Right forelimb (tissue), 1 donor: ENCODE data around the gene SSBP3.
A peak's percentile ranks its signal among the peaks of the same experiment; 100 is the strongest.

Experiments
- DNase-seq: peaks from one replicate; pipeline ENCODE4 v3.0.0-alpha.2; 2018

Gene SSBP3

DNA sequence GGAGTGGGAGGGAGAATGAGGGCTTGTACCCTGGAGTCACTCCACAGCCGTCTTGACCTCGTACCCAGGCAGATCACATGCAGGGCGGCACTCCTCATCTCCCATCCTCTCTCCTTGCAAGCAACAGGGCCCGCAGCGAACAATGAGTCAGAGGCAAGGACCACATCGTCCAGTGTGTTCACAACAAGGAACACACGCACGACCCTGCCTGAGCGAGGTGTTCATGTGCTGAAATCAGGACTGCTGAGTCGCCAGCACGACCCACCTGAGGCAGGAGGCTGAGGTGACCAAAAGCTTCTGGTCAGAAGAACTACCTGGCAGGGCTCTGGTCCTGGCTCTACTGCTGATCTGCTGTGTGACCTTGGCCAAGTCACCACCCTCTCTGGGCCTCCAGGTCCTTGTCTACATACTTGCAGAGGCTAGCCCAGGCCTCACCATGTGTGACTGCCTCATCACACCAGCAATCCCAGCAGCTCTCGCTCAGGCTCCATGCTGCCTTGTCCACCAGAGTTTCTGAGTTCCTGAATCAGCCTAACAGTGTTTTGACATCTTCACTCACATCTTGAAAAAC lies 78.0 kb downstream of the SSBP3 start:
- no peak for DNase-seq

DNA sequence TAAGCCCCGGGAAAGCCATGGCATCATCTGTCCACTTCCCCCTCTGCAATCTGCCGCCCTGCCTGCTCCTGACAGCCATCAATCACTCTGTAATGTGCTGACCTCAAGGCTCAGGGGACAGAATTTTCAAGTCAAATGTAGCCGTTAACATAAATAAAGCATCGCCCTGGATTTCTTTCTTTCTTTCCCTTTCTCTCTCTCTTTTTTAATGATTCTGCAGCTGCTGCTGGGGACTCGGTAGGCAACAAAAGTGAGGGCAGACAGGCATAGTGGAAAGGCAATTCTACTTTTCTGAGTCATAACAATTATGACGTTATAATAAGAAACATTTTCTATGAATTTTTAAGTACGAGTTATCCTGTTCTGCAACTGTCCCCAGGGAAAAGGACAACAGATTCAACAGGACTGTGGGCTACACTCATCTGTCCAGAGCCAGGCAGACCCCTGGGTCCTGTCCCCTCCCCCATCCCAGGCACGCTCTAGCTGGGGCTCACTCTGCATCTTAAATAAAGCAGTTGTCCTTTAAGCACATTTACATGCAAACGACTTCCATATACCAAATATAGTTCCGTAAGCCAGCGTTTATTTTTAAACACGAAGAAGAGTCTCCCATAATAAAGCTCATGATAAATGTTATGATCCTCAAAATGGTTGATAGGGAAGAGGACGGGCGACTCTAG lies 78.7 kb downstream of the SSBP3 start:
- no peak for DNase-seq

DNA sequence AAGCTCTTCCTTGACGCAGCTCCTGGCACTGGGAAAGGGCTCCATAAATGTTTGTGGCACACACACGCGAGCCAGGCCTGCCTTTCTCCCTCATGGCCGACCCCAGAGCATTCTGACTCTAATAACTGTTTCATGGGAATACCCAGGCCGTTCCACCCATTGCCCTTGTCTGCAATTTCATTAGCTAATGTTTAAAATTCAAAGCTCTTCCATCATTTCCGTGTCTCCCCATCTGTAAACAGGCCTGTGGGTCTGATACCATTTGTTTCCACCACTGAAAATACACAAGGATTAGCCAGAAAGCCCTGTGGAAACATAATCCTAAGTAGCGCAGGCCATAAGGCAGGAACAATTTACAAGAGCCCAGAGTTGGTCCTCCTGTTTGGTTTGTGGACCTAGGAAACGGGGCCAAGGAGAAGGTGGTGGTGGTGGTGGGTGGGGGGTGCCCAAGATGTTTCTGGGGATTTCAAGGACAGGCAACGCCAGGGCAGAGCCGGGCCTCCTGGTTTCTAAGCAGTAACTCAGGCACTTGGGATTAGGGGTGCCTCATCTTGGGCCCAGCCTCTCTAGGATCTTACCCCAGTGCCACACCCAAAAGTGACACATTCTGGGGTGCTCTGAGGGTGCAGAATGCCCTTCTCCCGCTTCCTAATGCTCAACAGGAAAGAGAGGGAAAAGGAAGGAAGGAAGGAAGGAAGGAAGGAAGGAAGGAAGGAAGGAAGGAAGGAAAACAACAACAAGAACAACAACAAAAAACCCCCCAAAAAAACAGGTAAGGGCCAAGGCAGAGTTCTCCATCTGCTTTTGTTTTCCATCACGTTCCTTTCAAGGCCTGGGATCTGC lies 79.4 kb downstream of the SSBP3 start:
- no peak for DNase-seq

DNA sequence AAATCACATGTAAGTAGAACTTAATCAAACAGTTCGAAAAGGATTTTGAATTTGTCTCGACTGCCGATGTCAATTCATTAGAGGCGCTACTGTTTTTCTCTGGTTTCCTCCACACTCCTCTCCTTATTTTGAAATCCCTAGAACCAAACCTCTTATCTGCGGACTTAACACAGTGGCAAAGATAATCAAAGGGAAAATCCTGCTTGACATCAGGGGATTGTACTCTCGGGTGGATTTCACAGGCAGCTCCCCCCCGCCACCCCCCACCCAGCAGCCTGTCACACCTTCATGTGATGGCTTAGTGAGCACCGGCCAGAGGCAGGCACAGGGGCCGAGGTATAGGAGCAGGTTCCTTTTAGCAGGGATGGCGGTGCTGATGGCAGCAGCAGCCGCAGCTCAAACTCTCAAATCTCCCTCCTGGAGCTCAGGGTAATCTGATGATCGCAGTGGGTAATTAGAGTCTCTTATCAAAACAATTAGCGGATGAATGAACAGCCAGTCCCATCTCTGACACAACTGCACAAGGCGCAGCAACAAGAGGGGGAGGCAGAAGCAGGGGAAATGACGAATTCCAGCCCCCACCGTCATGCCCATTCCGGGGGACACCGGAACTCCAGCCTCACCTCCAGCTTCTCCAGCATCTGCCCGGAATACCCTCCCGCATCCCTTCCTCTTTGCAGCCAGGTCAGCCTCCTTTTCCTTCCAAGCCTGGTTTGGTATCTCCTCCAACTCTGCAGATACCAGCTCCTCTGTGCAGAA lies 80.3 kb downstream of the SSBP3 start:
- no peak for DNase-seq

DNA sequence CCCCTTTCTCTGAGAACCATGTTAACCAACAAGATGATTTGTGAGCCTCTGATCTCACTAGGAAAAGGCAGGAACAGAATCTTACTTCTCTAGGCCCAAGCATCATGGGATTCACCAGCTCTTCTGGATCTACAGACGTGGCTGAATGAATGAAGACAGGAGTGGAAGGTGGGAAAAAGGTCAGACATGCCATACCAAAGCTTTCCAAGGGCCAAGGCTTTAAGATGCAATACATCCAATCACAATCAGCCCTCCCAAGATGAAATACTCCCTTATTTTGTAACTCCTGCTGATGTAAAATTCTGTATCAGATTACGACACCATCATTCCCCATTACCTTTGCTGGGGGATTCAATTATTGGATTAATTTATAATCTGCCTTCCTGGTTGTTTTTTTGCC lies 80.9 kb downstream of the SSBP3 start:
- DNase-seq: no peak

DNA sequence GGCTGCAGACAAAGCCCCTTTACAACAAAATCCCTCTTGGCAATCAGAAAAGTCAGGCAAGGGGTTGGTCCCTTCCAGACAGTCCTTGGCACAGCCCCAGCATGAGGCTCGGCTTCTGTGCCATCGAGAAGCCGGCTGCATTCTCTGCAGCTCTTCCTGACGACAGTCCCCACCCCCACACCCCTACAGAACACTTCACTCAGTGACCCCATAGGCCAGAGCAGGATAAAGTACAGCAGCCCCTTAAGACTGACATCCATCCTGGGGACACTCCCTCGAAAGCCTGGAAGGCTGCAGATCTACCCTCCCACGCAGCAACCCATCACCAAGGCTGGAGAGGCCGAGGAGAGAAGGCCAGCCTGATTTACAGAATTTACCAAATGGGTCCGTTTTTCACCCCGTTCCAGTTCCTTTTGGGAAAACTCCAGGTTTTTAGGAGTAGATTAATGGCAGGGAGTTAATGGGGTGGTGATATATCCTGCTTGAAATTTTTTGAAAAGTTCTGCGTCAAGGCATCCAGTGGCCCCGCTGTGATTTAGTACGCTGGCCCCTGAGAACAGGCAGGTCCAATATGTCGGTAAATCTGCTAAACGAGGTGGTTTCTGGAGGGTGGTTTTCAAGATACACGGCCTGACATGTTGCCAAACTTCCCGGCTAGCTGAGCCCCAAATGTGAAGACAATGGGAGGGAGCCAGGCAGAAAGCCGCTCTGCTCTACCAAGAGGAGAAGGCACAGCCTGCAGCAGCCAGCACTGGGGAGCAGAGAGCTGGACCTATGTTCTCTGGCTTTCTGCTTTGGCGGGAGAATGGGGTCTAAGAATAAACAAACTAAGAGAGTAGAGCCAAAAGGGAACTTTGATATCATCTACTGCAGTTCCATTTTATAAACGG lies 81.7 kb downstream of the SSBP3 start:
- DNase-seq: no peak

DNA sequence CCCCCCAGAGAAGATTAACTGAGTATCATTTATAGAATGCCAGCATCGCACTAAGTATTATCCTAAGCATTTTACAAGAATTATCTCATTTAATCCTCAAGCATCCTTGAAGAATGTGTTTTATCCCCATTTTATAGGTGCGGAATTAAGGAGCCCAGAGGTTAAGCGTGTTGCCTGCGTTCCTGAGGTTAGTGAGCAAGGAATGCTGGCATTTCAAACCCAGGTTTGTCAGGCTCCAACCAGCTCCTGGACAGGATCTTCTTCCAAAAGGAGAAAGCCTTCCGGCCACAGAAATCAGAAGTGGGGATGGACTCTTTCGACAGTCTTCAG lies 82.3 kb downstream of the SSBP3 start:
- no peak for DNase-seq

DNA sequence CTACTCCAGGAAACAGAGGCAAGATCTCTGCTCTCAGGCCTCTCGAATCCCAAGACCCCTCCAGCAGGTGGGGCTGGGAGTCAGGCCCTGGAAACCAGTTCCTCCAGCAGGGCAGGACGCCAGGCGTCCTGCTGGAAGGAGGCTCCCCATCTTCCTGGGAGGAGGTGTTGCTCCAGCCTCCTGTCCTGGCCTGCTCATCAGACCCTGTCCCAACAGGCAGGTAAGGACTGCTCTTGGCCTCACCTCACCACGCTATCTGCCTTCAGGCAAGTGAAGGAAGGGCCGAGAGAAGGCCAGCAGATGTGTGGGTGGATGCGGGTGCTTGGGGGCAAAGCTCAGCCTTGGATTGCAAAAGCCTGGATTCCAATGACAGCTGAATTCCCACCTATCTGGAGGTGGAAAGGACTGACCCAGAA lies 82.9 kb downstream of the SSBP3 start:
- no peak for DNase-seq

DNA sequence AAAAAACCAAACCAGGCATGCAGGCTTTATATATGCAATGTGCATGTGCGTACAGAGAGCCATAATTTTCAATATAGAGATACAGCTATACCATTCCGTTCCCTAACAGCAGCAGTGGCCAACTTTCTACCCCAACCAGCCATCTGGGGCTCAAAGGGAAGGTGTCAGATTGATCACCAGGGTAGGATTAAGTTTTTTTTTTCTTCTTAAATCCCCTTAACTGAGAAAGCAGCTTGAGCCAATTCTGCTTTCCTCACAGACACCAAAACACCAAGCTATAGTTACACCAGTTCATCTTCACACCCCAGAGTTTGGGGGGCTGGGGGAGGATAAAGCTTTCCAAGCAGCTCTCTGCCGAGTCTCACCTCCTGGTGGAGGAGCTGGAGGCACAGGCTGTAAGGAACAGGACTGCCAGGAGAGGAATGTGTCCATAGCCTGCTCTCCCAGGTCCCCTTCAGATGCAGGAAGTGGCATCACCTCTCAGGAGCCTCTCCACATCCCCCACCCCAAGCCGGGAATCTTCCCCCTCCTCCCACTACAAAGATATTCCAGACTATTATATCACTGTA lies 87.9 kb downstream of the SSBP3 start:
- DNase-seq: no peak

DNA sequence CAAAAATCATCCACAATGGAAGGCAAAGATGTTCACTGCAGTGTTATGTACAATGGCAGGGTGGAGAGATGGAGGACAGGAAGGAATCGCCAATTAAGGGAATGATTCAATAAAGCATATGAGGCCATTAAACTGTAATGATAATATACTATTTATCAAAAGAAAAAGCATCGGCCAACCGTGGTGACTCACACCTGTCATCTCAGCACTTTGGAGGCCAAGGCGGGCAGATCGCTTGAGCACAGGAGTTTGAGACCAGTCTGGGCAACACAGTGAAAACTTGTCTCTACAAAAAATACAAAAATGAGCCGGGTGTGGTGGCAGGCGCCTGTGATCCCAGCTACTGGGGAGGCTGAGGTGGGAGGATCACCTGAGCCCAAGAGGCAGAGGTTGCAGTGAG lies 89.1 kb downstream of the SSBP3 start:
- DNase-seq: no peak

DNA sequence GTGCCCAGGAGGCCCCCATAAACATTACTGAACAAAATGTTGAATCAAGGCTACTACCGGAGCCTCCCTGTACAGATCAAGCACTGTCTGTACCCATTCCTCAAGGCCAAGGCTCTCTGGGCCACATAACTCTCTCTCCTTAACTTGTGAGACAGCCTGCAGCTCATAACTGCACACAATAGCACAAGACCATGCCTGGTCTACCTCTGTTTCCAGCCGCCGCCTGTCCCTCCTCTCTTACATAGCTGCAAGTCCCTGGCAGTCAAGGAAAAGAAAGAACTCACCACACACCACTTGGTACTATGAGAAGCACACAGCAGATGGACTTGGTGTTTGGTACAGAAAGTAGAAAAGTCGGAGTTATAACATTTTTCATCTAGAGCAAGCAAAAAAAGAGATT lies 91.1 kb downstream of the SSBP3 start:
- no peak for DNase-seq

DNA sequence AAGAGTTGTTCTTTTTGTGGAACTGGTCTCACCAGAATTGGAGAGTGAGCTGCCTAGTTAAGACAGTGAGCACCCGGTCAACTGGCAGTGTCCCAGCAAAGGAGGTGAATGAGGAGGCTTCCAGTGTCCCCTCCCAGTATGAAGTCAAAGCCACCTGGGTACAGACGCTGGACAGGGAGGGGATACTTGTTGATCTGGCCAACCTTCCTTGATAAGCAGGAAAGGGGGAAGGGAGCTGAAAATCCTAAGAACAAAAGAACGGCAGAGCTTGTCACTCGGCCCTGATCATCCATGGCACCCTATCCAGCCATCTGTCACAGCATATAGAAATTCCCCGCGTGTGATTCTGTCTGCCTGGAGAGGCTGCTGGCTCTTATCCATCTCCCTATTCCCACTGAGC lies 91.5 kb downstream of the SSBP3 start:
- no peak for DNase-seq

DNA sequence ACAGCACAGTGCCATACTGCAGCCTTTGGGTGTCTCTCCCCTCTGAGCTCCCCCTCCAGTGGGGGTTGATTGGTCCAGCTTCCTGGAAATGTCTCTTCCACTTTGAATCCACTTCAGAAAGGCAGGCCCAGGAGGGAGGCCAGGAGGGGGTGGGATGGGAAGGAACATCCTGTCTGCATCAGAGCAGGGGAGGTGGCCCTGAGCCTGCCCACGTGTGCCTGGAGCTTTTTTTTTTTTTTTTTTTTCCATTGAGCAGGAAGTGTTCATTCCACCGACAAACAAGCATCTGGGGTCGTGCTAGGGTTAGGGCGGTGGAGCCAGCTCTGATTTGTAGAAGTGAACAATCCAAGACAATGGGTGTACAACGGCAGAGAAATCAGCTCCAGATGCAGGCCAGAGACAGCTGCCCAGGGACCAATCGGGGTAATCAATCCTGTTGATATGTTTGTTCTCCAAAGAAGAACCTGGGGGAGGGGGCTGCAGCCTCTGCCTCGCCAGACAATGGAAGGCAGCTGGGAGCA lies 93.3 kb downstream of the SSBP3 start:
- DNase-seq: peak; percentile 82

DNA sequence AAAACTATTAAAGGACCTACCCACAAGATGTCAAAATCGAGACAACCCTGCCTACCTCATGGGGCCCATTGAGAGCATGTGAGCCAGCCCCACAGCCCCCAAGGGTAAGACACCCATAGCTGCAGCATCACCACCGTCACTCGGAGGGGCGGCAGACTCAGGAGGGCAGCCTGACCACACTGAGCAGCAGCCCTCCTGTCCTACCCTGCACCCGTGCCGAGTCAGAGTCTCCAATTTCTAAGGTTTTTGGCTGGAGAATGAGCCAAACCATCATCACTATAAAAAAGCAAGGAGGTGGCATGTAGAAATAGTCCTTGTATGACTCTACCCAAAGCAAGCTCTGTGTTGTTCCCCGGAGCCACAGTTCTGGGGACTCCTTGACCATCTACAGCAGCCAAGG lies 94.7 kb downstream of the SSBP3 start:
- DNase-seq: no peak

DNA sequence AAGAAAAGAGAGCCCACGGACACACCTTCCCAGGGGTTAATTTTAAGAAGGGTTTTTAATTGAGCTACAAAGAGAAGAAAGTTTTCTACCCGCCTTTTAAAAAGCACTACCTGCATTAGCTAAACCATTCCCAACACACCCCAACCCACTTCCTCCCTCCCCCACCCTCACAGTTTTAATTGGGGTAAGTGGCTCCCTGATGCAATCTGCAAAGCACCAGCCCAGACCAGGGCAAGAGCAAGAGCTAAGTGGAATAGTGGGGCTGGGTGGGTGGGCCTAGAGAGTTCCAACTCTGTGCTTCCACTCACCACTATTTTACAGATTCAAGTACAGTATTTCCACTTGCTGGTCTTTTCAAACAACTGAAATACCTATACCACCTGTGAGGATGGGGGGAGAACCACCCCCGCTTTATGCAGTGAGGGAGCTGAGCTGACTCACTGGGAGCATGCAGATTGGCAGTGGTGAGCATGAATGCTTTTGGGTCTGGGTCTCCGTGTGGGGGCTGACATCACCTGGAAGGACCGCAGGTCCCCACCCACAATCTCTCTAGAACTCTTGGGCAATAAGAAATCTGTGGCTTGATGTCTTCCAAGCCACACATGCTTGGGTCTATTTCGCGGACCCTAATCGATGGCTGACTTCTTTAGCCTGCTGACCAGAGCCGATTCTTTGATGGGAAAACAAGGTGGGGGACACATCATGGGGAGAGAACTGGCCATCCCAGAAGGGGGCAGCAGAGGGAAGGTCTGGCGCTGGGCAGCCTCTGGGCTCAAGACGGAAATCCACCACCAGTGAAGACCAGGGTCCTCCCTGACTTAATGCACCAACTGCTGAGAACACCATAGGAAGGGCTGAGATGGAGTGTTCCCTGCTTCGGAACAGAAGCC lies 95.5 kb downstream of the SSBP3 start:
- no peak for DNase-seq

DNA sequence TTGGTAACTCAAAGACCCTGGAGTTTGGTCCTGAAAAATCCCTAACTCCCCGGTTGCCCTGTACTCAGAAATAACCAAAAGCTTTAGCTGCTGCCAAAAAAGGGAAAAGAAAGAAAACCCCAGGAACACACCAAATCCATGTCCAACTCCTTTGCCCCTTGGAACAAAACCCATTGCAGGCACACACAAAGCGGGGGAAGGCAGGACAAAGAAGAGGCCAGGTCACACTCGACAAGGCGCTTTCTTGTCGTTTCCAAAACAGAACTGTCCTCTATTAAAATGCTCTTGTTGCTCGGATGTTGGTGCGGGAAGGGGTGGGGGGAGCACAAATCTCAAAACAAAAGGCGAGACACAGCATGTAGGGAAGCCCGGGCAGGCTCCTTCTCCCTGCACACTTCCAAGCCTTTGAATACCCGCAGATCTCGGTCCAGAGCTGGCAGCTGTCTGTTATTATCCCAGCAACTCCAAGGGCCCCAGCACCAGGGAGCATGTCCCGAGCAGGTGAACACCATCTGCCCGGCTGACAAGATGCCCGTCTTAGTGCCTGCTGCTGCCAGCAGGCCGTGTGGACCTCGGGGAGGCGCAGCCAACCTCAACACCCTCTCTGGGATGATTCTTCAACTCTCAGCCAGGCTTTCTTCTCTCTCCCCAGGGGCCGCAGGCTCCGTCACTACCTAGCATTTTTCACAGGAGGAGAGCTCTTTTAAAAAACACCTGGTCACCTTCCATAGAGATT lies 96.4 kb downstream of the SSBP3 start:
- DNase-seq: no peak

DNA sequence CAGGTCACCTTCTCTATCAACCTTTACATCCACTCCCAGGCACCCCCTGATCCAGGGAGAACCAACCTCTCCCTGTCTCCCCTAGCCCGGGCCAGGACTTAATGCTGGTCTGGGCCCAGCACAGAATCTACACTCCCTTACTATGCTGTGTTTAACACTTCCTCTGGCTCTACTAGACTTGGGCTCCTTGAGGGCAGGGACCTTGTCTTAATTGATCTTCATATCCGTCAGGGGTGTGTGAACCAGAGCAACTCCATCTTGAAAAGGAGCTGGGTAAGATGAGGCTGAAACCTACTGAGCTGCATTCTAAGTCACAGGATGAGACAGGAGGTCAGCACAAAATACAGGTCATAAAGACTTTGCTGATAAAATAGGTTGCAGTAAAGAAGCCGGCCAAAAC lies 98.9 kb downstream of the SSBP3 start:
- no peak for DNase-seq

DNA sequence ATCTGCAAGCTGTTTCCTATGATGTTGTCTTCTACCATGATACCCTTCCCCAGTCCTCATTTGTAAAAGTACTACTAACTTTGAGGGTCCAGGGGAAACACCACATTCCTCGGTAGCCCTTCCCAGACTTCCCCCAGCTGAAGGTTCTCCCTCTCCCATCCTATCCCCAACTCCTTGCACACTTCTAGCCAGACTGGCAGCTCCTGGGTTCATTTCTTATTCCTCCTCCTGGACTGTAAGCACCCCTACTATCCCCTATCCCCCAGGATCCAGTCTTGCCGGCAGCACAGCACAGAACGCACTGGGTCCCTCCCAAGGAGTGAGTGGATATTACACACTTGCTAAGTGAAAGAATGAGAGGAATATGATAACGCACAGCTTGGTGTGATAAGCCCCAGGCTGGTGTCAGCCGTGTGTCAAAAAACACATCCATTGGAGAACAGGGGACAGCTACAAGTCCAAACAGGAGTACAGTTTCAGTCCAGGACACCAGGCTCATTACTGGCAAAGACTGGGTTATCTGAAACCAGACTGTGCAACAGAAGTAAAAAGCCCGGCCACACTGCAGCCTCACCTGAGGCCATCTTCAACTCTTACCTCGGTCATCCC lies 100.2 kb downstream of the SSBP3 start:
- DNase-seq: no peak

DNA sequence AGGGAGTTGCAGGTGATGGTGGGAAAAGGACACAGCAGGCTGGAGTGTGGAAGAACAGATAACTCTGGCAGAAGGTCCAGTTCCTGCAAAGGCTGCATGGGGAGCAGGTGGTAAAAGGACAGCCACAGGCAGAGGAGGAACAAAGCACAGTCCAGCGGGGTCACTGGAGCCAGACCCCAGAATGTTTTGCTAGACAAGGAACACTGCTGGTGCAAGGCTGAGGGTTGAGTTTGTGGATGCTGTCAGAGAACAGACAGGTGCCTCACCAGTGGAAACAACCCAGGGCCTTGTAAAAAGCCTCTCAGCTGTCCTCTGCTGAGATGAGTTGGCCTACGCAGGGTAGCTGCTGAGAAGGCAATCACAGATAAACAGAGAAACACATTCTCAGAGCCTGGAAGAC lies 101.7 kb downstream of the SSBP3 start:
- no peak for DNase-seq
